Measurements from ENCODE around the gene NRCAM.

NRCAM gene

DNA sequence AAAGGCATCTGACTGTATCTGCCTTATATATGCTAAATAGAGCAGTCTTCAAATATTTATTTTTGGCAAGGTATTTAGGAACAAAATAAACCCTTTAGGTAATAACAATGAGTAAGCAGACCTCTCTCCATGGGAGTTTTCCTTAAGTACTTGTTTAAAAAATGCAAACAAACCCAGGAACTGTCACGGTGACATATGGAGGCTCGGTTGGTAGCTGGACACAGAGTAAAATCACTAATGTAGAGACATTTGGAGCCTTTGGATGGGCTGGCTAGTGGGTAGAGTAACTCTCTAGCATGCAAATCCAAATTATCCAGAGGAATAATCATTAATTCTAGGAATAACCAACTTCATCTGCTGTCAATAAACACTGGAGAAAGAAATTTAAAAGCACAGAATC, 254.5 kb downstream of the NRCAM start:
- DNase-seq (ENCODE audit: low spot score) = no peak

GRCh38 chr7:108200326-108200725, 255.9 kb downstream of the NRCAM start:
- DNase-seq (ENCODE audit: low spot score) = no peak

DNA sequence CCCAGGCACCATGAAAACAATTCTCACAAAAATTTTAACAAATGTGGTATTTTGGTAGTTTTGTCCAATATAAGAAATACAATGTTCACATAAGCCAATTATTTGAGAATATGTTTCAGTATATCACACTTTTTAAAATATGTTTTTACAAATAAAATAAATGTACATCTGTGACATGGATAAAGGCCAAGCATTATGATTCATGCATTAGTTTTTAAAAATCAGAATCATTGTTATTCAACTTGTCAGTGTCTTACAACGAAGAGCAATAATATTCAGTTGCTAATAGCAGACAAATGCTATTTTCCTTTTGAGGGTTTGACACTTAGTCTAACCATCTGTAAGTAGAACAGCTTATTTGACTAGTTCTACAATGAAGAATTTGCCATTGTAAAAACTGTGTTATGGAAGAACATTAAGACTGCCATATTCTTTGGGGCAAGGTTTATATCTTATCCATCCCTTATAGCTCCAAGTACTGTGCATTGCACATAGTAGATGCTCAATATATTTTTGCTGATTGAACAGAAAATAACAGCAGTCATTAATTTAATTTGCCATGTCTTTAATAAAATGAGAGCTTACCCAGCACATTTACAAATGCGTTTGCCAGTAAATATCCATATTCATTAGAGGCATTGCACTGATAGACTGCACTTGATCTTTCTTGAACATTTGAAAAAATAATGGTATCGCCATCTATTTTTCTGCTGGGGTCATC, 258.7 kb downstream of the NRCAM start:
- no peak for DNase-seq (ENCODE audit: low spot score)

DNA sequence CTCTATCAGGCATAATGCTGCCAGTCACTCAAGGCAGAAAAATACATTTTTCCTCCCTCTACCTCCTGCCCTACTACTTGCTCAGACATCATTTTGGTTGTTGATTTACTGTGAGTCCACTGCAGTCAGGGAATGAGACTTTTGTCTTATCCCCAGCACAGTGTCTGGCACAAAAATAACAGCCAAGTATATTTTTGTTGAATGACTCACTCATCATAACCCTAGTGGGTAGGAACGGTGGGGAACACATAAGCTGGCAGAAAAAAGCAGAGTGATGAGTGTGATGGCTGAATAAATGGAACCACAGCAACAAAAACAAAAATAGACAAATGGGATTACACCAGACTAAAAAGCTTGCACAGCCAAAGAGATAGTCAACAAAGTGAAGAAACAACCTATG, 260.2 kb downstream of the NRCAM start:
- no peak for DNase-seq (ENCODE audit: low spot score)

DNA sequence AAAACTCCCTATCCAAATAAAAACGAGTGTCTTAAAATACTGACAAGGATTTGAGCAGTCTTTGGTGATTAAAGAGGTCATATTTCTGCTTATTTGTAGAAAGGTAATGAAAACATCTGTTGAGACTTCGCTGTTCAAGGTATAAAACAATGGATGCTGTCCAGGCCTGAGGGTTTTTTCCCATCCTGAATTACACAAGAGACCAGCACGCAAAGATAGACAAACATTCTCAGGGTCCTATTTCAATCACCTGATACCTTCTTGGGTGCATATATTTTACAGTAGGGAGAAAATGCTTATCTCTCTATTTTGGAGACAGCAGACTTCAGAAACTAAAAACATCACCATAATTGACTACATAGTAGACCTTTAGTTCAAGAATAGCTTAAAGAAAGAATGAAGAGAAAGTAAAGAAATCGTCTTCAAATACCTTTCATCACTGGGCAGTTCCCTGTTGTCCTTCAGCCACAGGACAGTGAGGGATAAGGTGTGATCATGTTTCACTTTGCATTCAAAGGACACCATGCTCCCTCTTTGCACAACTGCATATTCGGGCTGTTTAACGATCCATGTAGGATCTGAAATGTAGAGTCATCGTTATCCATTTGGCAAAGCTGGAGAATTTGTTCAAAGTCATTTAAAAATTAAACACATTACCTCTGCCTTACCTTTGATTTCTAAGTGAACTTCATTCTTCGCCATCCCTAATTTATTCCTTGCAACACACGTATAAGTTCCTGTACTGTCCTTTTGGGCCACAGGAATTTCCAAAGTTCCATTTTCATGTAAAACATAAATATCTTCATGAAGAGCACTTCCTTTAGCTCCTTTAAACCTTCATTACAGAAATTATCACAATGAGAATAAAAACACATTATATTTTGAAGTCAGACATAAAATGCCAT, 262.4 kb downstream of the NRCAM start:
- no peak for DNase-seq (ENCODE audit: low spot score)

DNA sequence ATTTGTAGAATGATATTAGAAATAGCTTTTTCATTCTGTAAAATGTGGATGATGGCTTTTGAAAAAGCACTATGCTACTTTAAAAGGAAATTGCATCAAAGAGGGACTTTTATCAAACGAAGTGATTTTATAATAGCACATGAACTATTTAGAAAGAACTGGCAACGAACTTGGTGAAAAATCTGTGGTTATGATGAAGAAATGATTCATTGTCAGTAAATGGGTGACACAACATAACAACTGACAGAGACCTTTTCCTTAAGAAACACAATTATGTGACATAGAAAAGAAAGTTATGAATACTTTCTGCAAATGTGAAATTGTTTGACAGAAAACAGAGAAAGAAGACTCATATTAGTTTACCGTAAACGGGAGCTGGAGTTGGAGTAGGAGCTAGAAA, 265.3 kb downstream of the NRCAM start:
- DNase-seq (ENCODE audit: low spot score) = no peak

DNA sequence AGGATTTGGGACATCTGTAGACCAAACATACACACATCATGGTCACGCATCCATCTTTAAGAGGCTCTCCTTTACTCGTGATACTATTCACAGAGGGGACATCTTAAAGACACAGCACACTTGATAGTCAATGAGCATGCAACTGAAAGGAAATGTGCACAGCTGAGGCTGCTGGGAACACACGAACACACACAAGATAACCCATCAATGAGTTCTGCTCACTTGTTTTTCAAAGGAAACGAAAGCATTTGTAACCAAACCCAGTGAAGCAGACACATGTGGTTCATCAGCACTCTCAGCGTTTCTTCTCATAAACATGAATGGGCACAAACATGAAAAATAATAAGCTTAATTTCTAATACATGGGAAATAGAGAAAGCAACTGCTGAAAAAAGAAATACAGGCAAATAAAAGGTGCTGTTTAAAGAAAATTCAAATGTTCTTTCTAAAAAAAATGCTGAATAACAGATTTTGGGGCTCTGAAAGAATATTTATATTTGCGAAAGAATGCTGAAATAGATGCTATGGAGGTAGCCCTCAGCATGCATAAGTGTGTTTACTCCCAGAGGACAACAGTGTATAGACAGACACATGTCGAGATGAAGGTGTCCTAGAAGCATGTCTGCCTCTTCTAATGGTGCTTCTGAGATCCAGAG, 266.4 kb downstream of the NRCAM start:
- no peak for DNase-seq (ENCODE audit: low spot score)

DNA sequence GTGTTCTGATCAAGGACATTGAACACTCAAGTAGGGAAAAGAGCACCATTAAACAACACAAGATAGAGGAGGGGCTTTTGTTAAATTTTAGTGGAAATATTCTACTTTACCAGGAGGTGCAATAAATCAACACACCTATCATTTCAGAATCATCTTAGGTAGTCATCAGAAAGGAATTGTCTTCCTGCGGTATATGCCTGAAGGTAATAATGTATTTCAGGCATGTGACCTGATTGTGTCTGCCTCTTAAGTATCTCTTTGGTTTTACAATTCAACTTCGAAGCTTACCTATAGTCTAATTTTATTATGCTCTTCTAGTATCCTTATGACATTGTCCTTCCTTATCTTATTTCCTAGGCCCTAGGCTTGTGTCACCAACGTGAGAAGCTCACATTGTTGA, 267.5 kb downstream of the NRCAM start:
- no peak for DNase-seq (ENCODE audit: low spot score)

DNA sequence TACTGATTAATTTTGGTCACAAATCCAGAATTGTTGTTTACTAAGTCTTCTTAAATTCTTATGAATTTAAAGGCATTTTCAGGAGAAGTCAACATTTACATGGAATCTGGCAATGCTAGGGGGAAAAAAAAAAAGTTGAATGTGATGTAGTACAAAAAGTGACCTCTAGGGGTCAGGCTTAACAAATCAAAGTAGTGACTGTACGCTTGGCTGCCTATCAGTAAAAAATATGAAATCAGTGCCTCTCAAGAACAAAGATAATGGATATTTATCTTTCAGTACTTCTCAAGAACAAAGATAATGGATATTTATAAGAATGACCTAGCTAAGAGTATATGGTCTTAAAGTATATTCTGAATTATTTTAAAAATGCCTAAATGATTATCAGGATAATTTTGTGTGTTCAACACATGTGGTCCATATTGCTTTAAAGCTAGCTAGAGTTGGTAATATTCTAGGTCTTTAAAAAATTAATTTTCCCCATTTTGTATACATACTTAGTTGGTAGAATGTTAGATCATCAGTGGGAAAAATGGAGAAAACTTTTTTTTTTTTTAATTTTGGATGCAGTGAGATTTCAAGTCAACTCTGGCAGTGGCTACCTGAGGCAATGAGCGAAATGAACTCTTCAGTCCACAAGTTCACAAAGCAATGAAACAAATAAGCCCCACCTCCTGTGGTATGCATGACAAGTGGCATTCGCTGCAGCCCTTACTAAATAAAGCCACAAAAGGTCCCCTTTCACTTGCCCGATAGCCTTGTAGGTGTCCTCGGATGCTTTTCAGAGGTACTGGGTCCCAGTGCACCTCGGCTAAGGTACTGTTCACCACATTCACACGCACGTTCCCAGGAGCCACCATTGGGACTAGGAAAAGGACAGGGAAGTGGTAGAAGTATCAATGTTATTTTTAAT, 274.9 kb downstream of the NRCAM start:
- peak; percentile 48 for DNase-seq (ENCODE audit: low spot score)

DNA sequence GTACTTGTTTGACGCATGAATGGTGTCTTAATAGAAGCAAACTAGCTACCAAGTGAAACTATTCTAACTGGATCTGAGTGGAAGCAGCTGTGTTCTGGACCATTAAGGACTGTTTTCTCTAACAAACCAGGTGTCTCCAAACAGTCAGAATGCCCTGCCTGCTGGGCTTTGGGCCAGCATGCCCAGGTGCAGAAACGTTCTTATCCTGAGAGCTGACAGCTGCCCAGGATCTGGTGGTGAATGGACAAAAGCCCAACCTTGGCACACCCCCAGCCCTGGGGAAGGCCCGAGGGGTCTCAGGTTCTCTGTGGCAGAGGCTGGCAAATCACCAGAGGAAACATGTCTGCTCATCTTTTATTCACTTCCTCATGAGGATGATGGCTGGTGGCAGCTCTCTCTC, 277.8 kb downstream of the NRCAM start:
- no peak for DNase-seq (ENCODE audit: low spot score)

GRCh38 chr7:108171164-108171563, 285.1 kb downstream of the NRCAM start:
- no peak for DNase-seq (ENCODE audit: low spot score)

DNA sequence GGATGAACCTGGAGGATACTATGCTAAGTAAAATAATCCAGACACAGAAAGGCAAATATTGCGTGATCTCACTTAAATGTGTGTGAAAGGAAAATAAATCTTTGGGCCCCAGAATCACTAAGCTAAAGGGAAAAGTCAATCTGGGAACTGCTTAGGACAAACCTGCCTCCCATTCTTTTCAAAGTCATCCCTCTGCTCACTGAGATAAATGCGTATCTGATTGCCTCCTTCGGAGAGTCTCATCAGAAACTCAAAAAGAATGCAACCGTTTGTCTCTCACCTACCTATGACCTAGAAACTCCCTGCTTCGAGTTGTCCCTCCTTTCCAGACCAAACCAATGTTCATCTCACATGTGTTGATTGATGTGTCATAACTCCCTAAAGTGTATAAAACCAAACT, 286.0 kb downstream of the NRCAM start:
- DNase-seq (ENCODE audit: low spot score) = no peak

- no peak for DNase-seq (ENCODE audit: low spot score)
Measured at GRCh38 chr7:108167460-108167859, 288.8 kb downstream of the NRCAM start.

DNA sequence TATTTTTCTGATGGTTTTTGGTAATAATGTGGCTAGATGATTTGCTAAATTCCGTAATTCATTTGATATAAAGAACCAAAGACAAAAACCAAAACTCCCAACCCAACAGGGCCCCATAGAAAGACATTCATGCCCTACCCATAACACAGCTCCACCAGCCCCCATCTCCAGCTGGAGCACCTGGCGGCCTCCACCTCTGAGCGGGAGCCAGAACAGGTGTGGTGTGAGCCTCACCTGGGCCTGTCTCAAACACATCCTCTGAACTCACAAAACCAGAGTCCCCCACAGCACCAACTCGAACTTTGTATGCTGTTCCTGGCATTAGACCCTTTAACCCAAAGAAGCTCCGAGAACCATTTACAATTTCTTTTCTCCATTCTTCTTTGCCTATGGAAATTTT, 289.5 kb downstream of the NRCAM start:
- DNase-seq (ENCODE audit: low spot score) = no peak

GRCh38 chr7:108165723-108166122, 290.5 kb downstream of the NRCAM start:
- DNase-seq (ENCODE audit: low spot score) = no peak

DNA sequence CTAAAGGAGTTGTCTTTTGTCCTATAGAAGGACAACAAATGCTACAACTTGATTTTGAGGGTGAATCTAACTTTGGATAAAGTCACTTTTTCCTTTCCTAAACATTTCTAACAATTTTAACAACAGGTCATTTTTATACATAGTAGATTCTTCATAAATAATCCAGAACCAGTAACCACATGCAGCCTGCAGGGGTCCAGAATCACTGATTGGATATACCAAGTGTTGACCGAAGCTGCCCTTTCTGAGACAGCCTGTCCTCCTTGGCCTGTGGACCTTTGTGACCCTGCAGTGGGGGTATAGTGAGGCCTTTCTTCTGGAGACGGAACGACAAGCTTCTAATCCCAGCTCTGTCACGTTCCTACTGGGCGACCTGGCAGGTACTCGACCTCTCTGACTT, 291.3 kb downstream of the NRCAM start:
- DNase-seq (ENCODE audit: low spot score) = no peak

- no peak for DNase-seq (ENCODE audit: low spot score)
Measured at GRCh38 chr7:108164342-108164741, 291.9 kb downstream of the NRCAM start.

DNA sequence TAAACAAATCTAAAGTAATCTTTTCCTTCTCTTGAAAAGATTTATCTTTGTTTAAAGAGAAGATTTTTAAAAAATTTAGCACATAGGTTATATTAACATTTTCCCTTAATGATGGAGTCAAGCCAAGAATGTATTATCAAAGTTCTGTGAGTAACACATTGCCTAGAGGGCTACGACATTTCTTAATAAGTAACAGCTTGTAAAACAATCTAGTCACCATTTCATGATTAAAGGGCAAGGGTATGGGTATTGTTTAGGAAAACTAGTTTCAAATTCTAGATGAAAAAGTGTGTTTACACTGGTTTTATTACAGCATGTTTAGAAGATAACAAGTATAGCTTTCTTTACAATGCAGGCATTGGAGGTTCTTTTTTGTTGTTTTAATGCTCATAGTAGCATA, 297.5 kb downstream of the NRCAM start:
- no peak for DNase-seq (ENCODE audit: low spot score)

GRCh38 chr7:108157606-108158335, 298.5 kb downstream of the NRCAM start:
- no peak for DNase-seq (ENCODE audit: low spot score)

- DNase-seq (ENCODE audit: low spot score) = no peak
Measured at GRCh38 chr7:108156897-108157605, 299.2 kb downstream of the NRCAM start.

GRCh38 chr7:108152198-108152597, 304.0 kb downstream of the NRCAM start:
- no peak for DNase-seq (ENCODE audit: low spot score)

All from CD4-positive, alpha-beta T cell treated with Interleukin-2 at 100 ng/mL for 4 hours (primary cell).